Left ventricle myocardium inferior (tissue), 1 donor: ENCODE data around the gene EML6. TPM values are rescaled to one million over a fixed set of nuclear protein-coding genes. Genes with fewer than 3 reads are reported as not detected.
A peak's percentile ranks its signal among the peaks of the same experiment; 100 is the strongest.

Experiments
- DNase-seq: peaks from one replicate; pipeline ENCODE4 v3.0.0-alpha.2; 2020
- H3K27ac ChIP-seq: fragments of 200-600 bp; replicated peaks from 2 replicates; pipeline ENCODE4 v1.8.0; 2021
- H3K27me3 ChIP-seq: fragments of 200-600 bp; 2 replicates; pipeline ENCODE4 v1.8.0; 2021; ENCODE audit warnings: low read depth
- H3K36me3 ChIP-seq: fragments of 200-600 bp; 2 replicates; pipeline ENCODE4 v1.8.0; 2021
- H3K4me1 ChIP-seq: fragments of 200-600 bp; 2 replicates; pipeline ENCODE4 v1.8.0; 2021
- H3K4me3 ChIP-seq: fragments of 200-600 bp; 2 replicates; pipeline ENCODE4 v1.8.0; 2021; ENCODE audit warnings: mild to moderate bottlenecking, moderate library complexity
- H3K9me3 ChIP-seq: fragments of 200-600 bp; replicated peaks from 2 replicates; pipeline ENCODE4 v1.8.0; 2021
- intact Hi-C: fragments of 100-400 bp; cut with micrococcal nuclease; formaldehyde crosslinking; loops from one replicate; pipeline ENCODE4 v1.11.0; 2022
- total RNA-seq: library from RNA; stranded (reverse); fragmentation: NEBNext Ultra II Directional; extraction: Animal tissue kit (Norgen Biotek cat#: 25700); gene quantifications from one replicate; pipeline ENCODE4 v1.2.1, GENCODE V29; 2021
- TF ChIP-seq, protein P1 (sequence below): fragments of 200-600 bp; IDR thresholded peaks from 2 replicates; pipeline ENCODE4 v1.8.0; 2021; ENCODE audit warnings: antibody characterized with exemption, mild to moderate bottlenecking, borderline replicate concordance
- donor health status: DM: no; HTN: yes; CAD: no; lungs with severe emphysema.

EML6 gene
- total RNA-seq, 1 donor from 2014 or later, result 0.77 TPM

DNA sequence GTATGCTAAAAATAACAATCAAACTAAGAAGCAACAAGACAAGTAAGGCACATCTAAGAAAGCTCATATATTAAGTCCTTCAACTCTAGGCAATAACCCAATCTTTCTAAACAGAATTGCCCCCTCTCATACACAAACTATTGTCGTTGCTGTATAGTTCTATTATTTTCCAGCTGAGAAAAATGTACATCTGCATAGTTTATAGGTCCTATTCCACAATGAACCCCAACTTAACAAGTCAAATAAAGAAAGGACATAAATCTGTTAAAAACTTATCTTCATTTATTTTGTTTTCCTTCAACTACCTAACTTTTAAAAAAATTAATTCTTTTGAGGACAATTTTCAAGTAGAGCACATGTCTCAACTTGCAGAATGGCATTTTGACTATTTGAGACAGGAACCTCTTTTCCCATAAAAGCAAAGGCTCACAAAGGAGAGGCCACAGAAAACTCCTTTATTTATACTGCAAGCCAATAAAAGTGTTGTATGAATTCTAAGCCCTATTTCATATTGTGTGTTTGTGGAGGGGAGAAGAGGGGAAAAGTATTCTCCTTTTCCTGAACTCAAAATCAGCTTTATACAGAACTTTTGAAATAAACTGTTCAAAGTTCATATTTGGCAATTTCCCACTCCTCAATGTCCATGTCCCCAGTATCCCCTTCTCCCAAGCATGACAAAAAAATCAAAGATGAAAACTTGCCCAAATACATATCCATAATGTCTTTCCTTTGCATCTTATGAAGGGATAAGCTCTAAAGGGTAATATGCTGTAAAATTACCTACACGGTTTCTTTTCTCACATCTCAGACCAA lies 289.4 kb downstream of the EML6 start:
- TF ChIP-seq, protein P1, sequence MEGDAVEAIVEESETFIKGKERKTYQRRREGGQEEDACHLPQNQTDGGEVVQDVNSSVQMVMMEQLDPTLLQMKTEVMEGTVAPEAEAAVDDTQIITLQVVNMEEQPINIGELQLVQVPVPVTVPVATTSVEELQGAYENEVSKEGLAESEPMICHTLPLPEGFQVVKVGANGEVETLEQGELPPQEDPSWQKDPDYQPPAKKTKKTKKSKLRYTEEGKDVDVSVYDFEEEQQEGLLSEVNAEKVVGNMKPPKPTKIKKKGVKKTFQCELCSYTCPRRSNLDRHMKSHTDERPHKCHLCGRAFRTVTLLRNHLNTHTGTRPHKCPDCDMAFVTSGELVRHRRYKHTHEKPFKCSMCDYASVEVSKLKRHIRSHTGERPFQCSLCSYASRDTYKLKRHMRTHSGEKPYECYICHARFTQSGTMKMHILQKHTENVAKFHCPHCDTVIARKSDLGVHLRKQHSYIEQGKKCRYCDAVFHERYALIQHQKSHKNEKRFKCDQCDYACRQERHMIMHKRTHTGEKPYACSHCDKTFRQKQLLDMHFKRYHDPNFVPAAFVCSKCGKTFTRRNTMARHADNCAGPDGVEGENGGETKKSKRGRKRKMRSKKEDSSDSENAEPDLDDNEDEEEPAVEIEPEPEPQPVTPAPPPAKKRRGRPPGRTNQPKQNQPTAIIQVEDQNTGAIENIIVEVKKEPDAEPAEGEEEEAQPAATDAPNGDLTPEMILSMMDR, result no peak
- no peak overlapping the region for H3K27ac ChIP-seq

DNA sequence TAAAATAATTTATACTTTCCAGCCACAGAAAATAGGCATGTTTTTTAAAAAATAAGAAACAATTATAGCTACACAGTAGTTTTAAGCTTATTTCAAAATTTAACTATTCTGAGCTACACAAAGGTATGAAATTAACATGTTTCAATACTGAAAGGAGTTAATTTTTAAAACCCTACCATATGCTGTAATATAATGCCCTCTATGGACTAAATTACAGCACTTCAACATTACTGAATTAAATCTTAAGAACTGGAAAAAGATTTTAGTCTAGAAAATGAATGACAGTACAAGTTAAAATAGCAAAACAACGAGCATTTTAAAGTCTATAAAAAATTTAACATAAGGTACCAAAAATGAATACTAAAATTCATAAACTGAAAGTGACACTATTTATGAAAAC lies 290.5 kb downstream of the EML6 start:
- no peaks in the 10 kb centered on the region for H3K36me3 ChIP-seq
- no peak overlapping the region for H3K4me3 ChIP-seq
- no peak for DNase-seq
- peaks cover 5% of the 10 kb centered on the region for H3K9me3 ChIP-seq
- intact Hi-C loops, result loop anchor here (10.0 kb wide), 1 partner anchor 151 kb away; no protein-coding TSS in a partner anchor
- TF ChIP-seq, protein P1, result peak; percentile 32
- H3K4me1 ChIP-seq, result peaks cover 67% of the 10 kb centered on the region
- H3K27ac ChIP-seq, result no peak overlapping the region
- no peaks in the 10 kb centered on the region for H3K27me3 ChIP-seq

More for the DNA sequence above, 289.4 kb downstream of the EML6 start:
- intact Hi-C loops, result loop anchor here (10.0 kb wide), 1 partner anchor 152 kb away; no protein-coding TSS in a partner anchor
- no peak overlapping the region for H3K4me3 ChIP-seq
- peaks cover 5% of the 10 kb centered on the region for H3K9me3 ChIP-seq
- DNase-seq, result no peak
- no peaks in the 10 kb centered on the region for H3K27me3 ChIP-seq
- H3K36me3 ChIP-seq, result no peaks in the 10 kb centered on the region
- peaks cover 74% of the 10 kb centered on the region for H3K4me1 ChIP-seq

- H3K4me1 ChIP-seq, result peaks cover 54% of the 10 kb centered on the region
- DNase-seq, result no peak
- no peak overlapping the region for H3K27ac ChIP-seq
- no peaks in the 10 kb centered on the region for H3K27me3 ChIP-seq
- TF ChIP-seq, protein P1, result peak; percentile 80
- intact Hi-C loops, result loop anchor here (10.0 kb wide), 1 partner anchor 150 kb away; no protein-coding TSS in a partner anchor
- peaks cover 1% of the 10 kb centered on the region for H3K36me3 ChIP-seq
- no peak overlapping the region for H3K4me3 ChIP-seq
- H3K9me3 ChIP-seq, result peaks cover 18% of the 10 kb centered on the region
These were observed 291.8 kb downstream of the EML6 start for GRCh38 chr2:55014962-55015939.

- TF ChIP-seq, protein P1, result no peak
- H3K27ac ChIP-seq, result no peak overlapping the region
- peaks cover 27% of the 10 kb centered on the region for H3K9me3 ChIP-seq
- peaks cover 4% of the 10 kb centered on the region for H3K36me3 ChIP-seq
- no peak for DNase-seq
- H3K4me1 ChIP-seq, result peaks cover 37% of the 10 kb centered on the region
- H3K27me3 ChIP-seq, result no peaks in the 10 kb centered on the region
- intact Hi-C loops, result loop anchor here (10.0 kb wide), 1 partner anchor 147 kb away; no protein-coding TSS in a partner anchor
- no peak overlapping the region for H3K4me3 ChIP-seq
These were observed 294.0 kb downstream of the EML6 start for GRCh38 chr2:55017428-55017827.

DNA sequence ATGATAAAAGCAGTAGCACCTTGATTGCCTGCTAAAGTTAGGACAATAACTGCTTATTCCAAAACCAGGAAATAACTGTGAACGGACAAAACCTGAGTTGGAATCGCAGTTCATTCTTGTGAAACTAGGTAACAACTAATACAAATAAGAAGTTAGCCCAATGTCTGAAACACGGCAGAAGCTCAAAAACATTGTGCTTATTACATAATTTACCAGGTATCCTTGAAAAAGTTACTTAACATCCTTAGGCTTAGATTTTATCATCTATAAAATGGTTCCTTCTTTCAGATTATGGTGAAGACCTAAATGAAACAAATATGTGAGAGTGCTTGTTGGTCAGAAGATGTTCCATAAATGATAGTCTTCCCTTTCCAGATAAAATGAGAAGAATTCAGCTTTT lies 294.4 kb downstream of the EML6 start:
- Histone ChIP-seq H3K4me3 (no peak overlapping the region), H3K36me3 (peaks cover 4% of the 10 kb centered on the region), H3K4me1 (peaks cover 33% of the 10 kb centered on the region), H3K27ac (no peak overlapping the region), H3K9me3 (peaks cover 27% of the 10 kb centered on the region), H3K27me3 (no peaks in the 10 kb centered on the region)
- TF ChIP-seq, protein P1, result no peak
- intact Hi-C loops, result loop anchor here (10.0 kb wide), 1 partner anchor 147 kb away; no protein-coding TSS in a partner anchor
- DNase-seq, result no peak
